HG02588 (cell line): Measurements from ENCODE around the gene CASP3.
"Not testable (repeated sequence)": the region's sequence is repeated elsewhere in the genome, so short reads cannot be mapped to it uniquely, and the experiment has no call there.

Source experiments
- ATAC-seq: cut with Tn5 transposase; IDR thresholded peaks from one replicate; pipeline ENCODE4 v1.9.1; 2021; ENCODE audit warnings: mild to moderate bottlenecking, moderate library complexity; ENCODE audit not compliant: unreplicated experiment

The CASP3 gene

GRCh38 chr4:184636144-184636543 lies 13.1 kb downstream of the CASP3 start:
- ATAC-seq = no peak

GRCh38 chr4:184635381-184635780 lies 13.9 kb downstream of the CASP3 start:
- ATAC-seq = no peak

- ATAC-seq = no peak
Measured at GRCh38 chr4:184632842-184633241, 16.4 kb downstream of the CASP3 start.

- no peak for ATAC-seq
Measured at GRCh38 chr4:184628103-184628502, 21.1 kb downstream of the CASP3 start.

GRCh38 chr4:184625783-184626596 lies 23.3 kb downstream of the CASP3 start:
- ATAC-seq = not testable (repeated sequence)

- no peak for ATAC-seq
Measured at GRCh38 chr4:184624972-184625554, 24.2 kb downstream of the CASP3 start.

GRCh38 chr4:184624504-184624903 lies 24.7 kb downstream of the CASP3 start:
- ATAC-seq = not testable (repeated sequence)

- no peak for ATAC-seq
Measured at GRCh38 chr4:184621518-184621917, 27.7 kb downstream of the CASP3 start.

- no peak for ATAC-seq
Measured at GRCh38 chr4:184620212-184620867, 28.9 kb downstream of the CASP3 start.

GRCh38 chr4:184617600-184618196 lies 31.5 kb downstream of the CASP3 start:
- ATAC-seq = no peak

- peak; percentile 85 for ATAC-seq
Measured at GRCh38 chr4:184616633-184617551, 32.4 kb downstream of the CASP3 start.

GRCh38 chr4:184616168-184616567 lies 33.1 kb downstream of the CASP3 start:
- ATAC-seq = not testable (repeated sequence)

- no peak for ATAC-seq
Measured at GRCh38 chr4:184614509-184614908, 34.7 kb downstream of the CASP3 start.

- ATAC-seq = no peak
Measured at GRCh38 chr4:184613405-184613804, 35.8 kb downstream of the CASP3 start.

- no peak for ATAC-seq
Measured at GRCh38 chr4:184612074-184612473, 37.2 kb downstream of the CASP3 start.

GRCh38 chr4:184607429-184607828 lies 41.8 kb downstream of the CASP3 start:
- ATAC-seq = not testable (repeated sequence)

- not testable (repeated sequence) for ATAC-seq
Measured at GRCh38 chr4:184602857-184603256, 46.4 kb downstream of the CASP3 start.

- not testable (repeated sequence) for ATAC-seq
Measured at GRCh38 chr4:184600982-184601381, 48.3 kb downstream of the CASP3 start.

- no peak for ATAC-seq
Measured at GRCh38 chr4:184599492-184600135, 49.6 kb downstream of the CASP3 start.
